Effector memory CD4-positive, alpha-beta T cell (primary cell): ENCODE measurements around the gene SNAPIN.
A peak's percentile ranks its signal among the peaks of the same experiment; 100 is the strongest.

ENCODE experiments used
- DNase-seq, 3 donors: peaks; one replicate each; pipeline ENCODE4 v3.0.0-alpha.2; 2020
- H3K27ac ChIP-seq: 2 replicates; pipeline ENCODE4 v1.7.0; 2013; ENCODE audit warnings: mild to moderate bottlenecking, low read length, moderate library complexity; ENCODE audit not compliant: insufficient read depth, poor library complexity, severe bottlenecking
- H3K27me3 ChIP-seq: replicated peaks from 2 replicates; pipeline ENCODE4 v1.7.0; 2013; ENCODE audit warnings: mild to moderate bottlenecking, low read length; ENCODE audit not compliant: insufficient read depth, control insufficient read depth, poor library complexity, severe bottlenecking
- H3K36me3 ChIP-seq: 2 replicates; pipeline ENCODE4 v1.7.0; 2013; ENCODE audit warnings: mild to moderate bottlenecking, low read length, moderate library complexity; ENCODE audit not compliant: control insufficient read depth, insufficient read depth
- H3K4me1 ChIP-seq: 2 replicates; pipeline ENCODE4 v1.7.0; 2013; ENCODE audit warnings: low read length, mild to moderate bottlenecking; ENCODE audit not compliant: control insufficient read depth, insufficient read depth, poor library complexity, severe bottlenecking
- H3K4me3 ChIP-seq: 2 replicates; pipeline ENCODE4 v1.7.0; 2013; ENCODE audit warnings: low read length, low read depth, mild to moderate bottlenecking; ENCODE audit not compliant: insufficient read depth, poor library complexity, severe bottlenecking
- H3K9me3 ChIP-seq: 2 replicates; pipeline ENCODE4 v1.7.0; 2013; ENCODE audit warnings: mild to moderate bottlenecking, low read length, moderate library complexity; ENCODE audit not compliant: control insufficient read depth

The SNAPIN gene

GRCh38 chr1:153673511-153673910 lies 15.0 kb downstream of the SNAPIN start:
- no peak for DNase-seq
- peaks cover 24% of the 10 kb centered on the region for H3K4me1 ChIP-seq
- peaks cover 14% of the 10 kb centered on the region for H3K27me3 ChIP-seq
- H3K9me3 ChIP-seq: no peaks in the 10 kb centered on the region
- peaks cover 10% of the 10 kb centered on the region for H3K36me3 ChIP-seq
- no peak overlapping the region for H3K4me3 ChIP-seq
- H3K27ac ChIP-seq: no peak overlapping the region

- Histone ChIP-seq H3K4me3 (peak overlapping the region; percentile 56), H3K36me3 (no peaks in the 10 kb centered on the region), H3K4me1 (peaks cover 28% of the 10 kb centered on the region), H3K27me3 (peaks cover 32% of the 10 kb centered on the region), H3K9me3 (no peaks in the 10 kb centered on the region), H3K27ac (no peak overlapping the region)
- no peak for DNase-seq
Measured at GRCh38 chr1:153677718-153678518, 19.4 kb downstream of the SNAPIN start.

GRCh38 chr1:153678519-153679336 lies 20.2 kb downstream of the SNAPIN start, which contains the start of gene NPR1:
TSS of gene NPR1 (plus strand) at chr1:153678688. CDS start at chr1:153679109, 421 bp downstream.
- Histone ChIP-seq H3K27ac (no peak within 1 kb of the TSS), H3K9me3 (no peaks in the 10 kb centered on the region), H3K36me3 (no peaks in the 10 kb centered on the region), H3K4me1 (peaks cover 28% of the 10 kb centered on the region), H3K4me3 (peak within 1 kb of the TSS; percentile 56), H3K27me3 (peaks cover 32% of the 10 kb centered on the region)
- DNase-seq: no peak

GRCh38 chr1:153679337-153680119 lies 21.0 kb downstream of the SNAPIN start:
- Histone ChIP-seq H3K27me3 (peaks cover 32% of the 10 kb centered on the region), H3K9me3 (no peaks in the 10 kb centered on the region), H3K4me3 (peak overlapping the region; percentile 56), H3K36me3 (no peaks in the 10 kb centered on the region), H3K27ac (no peak overlapping the region), H3K4me1 (peaks cover 28% of the 10 kb centered on the region)
- no peak for DNase-seq

- DNase-seq: no peak
- peaks cover 32% of the 10 kb centered on the region for H3K27me3 ChIP-seq
- no peak overlapping the region for H3K27ac ChIP-seq
- peak overlapping the region; percentile 56 for H3K4me3 ChIP-seq
- H3K9me3 ChIP-seq: no peaks in the 10 kb centered on the region
- no peaks in the 10 kb centered on the region for H3K36me3 ChIP-seq
- H3K4me1 ChIP-seq: peaks cover 28% of the 10 kb centered on the region
Measured at GRCh38 chr1:153680120-153680403, 21.6 kb downstream of the SNAPIN start.

- Histone ChIP-seq H3K27me3 (peaks cover 24% of the 10 kb centered on the region), H3K9me3 (no peaks in the 10 kb centered on the region), H3K4me3 (no peak overlapping the region), H3K36me3 (no peaks in the 10 kb centered on the region), H3K4me1 (peaks cover 23% of the 10 kb centered on the region), H3K27ac (no peak overlapping the region)
- no peak for DNase-seq
Measured at GRCh38 chr1:153682730-153683129, 24.2 kb downstream of the SNAPIN start.

DNA sequence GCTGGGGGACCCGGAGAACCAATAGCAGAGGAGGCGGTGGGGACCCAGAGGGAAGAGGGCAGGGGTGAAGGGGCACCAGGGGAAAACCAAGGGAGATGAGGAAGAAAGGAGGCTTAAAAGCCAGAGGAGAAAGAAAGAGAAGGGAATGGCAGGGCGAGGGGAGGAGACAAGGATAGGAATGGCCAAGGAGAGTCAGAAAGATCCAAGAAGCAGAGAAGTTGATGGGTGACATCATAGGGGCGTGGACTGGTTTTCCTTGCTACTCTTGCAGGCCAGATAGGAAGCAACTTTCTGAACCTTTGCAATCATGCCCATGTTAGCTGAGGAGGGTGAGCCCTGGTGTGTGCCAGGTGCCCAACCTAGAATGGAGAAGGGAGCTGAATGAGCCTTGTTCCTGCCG lies 25.4 kb downstream of the SNAPIN start:
- DNase-seq: no peak
- Histone ChIP-seq H3K36me3 (no peaks in the 10 kb centered on the region), H3K4me1 (peaks cover 12% of the 10 kb centered on the region), H3K9me3 (no peaks in the 10 kb centered on the region), H3K27me3 (peaks cover 15% of the 10 kb centered on the region), H3K27ac (no peak overlapping the region), H3K4me3 (no peak overlapping the region)

DNA sequence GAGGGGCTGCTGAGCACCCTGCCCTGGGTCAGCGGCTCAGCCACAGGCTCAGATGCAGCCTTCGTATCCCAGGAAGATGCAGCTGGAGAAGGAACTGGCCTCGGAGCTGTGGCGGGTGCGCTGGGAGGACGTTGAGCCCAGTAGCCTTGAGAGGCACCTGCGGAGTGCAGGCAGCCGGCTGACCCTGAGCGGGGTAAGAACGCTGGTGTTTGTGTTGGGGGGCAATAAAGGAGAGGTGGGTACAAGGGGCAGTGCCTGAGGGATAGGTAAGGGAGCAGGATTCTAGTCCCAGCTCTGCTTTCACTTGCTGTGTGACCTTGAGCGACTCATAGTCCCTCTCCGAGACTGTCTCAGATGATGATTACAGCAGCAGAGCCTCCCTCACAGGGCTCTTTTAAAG lies 26.4 kb downstream of the SNAPIN start:
- no peak for DNase-seq
- peaks cover 5% of the 10 kb centered on the region for H3K27me3 ChIP-seq
- H3K4me3 ChIP-seq: no peak overlapping the region

GRCh38 chr1:153685544-153686340 lies 27.2 kb downstream of the SNAPIN start:
- no peak for DNase-seq
- no peaks in the 10 kb centered on the region for H3K9me3 ChIP-seq
- H3K27me3 ChIP-seq: no peaks in the 10 kb centered on the region
- H3K4me1 ChIP-seq: no peaks in the 10 kb centered on the region
- no peak overlapping the region for H3K27ac ChIP-seq
- H3K36me3 ChIP-seq: no peaks in the 10 kb centered on the region
- H3K4me3 ChIP-seq: no peak overlapping the region

More for the DNA sequence above, 26.4 kb downstream of the SNAPIN start:
- H3K4me1 ChIP-seq: peaks cover 3% of the 10 kb centered on the region
- no peaks in the 10 kb centered on the region for H3K36me3 ChIP-seq
- no peaks in the 10 kb centered on the region for H3K9me3 ChIP-seq
- H3K27ac ChIP-seq: no peak overlapping the region
